GM21390 (cell line): ENCODE measurements around the gene CCSER1.
A peak's percentile ranks its signal among the peaks of the same experiment; 100 is the strongest.

Source experiments
- ATAC-seq: cut with Tn5 transposase; IDR thresholded peaks from one replicate; pipeline ENCODE4 v1.9.1; 2021; ENCODE audit not compliant: unreplicated experiment

Gene CCSER1

GRCh38 chr4:90127706-90128345, 632 bp downstream of the CCSER1 start:
- ATAC-seq: peak; percentile 18

GRCh38 chr4:90128961-90129495, 1.8 kb downstream of the CCSER1 start:
- ATAC-seq: peak; percentile 25

GRCh38 chr4:90130076-90130475, 2.9 kb downstream of the CCSER1 start:
- ATAC-seq: no peak

GRCh38 chr4:90137555-90137954, 10.4 kb downstream of the CCSER1 start:
- ATAC-seq: no peak

- no peak for ATAC-seq
These were observed 14.9 kb downstream of the CCSER1 start for GRCh38 chr4:90142081-90142480.

GRCh38 chr4:90145319-90145718, 18.1 kb downstream of the CCSER1 start:
- no peak for ATAC-seq

- ATAC-seq: no peak
These were observed 19.1 kb downstream of the CCSER1 start for GRCh38 chr4:90146306-90146705.

- ATAC-seq: no peak
These were observed 21.5 kb downstream of the CCSER1 start for GRCh38 chr4:90148574-90149148.

- ATAC-seq: no peak
These were observed 24.8 kb downstream of the CCSER1 start for GRCh38 chr4:90152024-90152423.

GRCh38 chr4:90159193-90159592, 32.0 kb downstream of the CCSER1 start:
- ATAC-seq: no peak

GRCh38 chr4:90160044-90160443, 32.9 kb downstream of the CCSER1 start:
- no peak for ATAC-seq

GRCh38 chr4:90162566-90162965, 35.4 kb downstream of the CCSER1 start:
- no peak for ATAC-seq

- no peak for ATAC-seq
These were observed 36.7 kb downstream of the CCSER1 start for GRCh38 chr4:90163872-90164271.

GRCh38 chr4:90165883-90166282, 38.7 kb downstream of the CCSER1 start:
- ATAC-seq: peak; percentile 94

GRCh38 chr4:90171491-90171890, 44.3 kb downstream of the CCSER1 start:
- ATAC-seq: no peak

- no peak for ATAC-seq
These were observed 47.4 kb downstream of the CCSER1 start for GRCh38 chr4:90174621-90175023.

GRCh38 chr4:90181644-90182043, 54.5 kb downstream of the CCSER1 start:
- ATAC-seq: no peak

GRCh38 chr4:90183254-90183653, 56.1 kb downstream of the CCSER1 start:
- ATAC-seq: no peak

GRCh38 chr4:90184560-90184959, 57.4 kb downstream of the CCSER1 start:
- no peak for ATAC-seq

GRCh38 chr4:90185416-90185815, 58.2 kb downstream of the CCSER1 start:
- ATAC-seq: no peak

GRCh38 chr4:90186229-90186628, 59.0 kb downstream of the CCSER1 start:
- no peak for ATAC-seq

- ATAC-seq: no peak
These were observed 60.1 kb downstream of the CCSER1 start for GRCh38 chr4:90187148-90187884.
